Smooth muscle cell (in vitro differentiated cells): ENCODE measurements around the gene WFIKKN1. TPM values are rescaled to one million over a fixed set of nuclear protein-coding genes. Genes with fewer than 3 reads are reported as not detected.

Source experiments
- DNase-seq: peaks from one replicate; lab custom pipeline; 2025; ENCODE audit not compliant: unreplicated experiment; lab: John Stamatoyannopoulos, UW
- H2AFZ ChIP-seq: fragments of 200-600 bp; sonication (generic); 2 replicates; pipeline ENCODE4 v1.6.0; 2016; ENCODE audit warnings: antibody characterized with exemption, low read depth, mild to moderate bottlenecking
- H3F3A ChIP-seq: fragments of 200-600 bp; sonication (generic); 2 replicates; pipeline ENCODE4 v1.6.0; 2017; ENCODE audit warnings: antibody characterized with exemption, low read depth
- H3K27ac ChIP-seq: fragments of 200-600 bp; sonication (generic); 2 replicates; pipeline ENCODE4 v1.5.1; 2016; ENCODE audit warnings: low read depth, mild to moderate bottlenecking
- H3K27me3 ChIP-seq: fragments of 200-600 bp; sonication (generic); 2 replicates; pipeline ENCODE4 v1.6.1; 2016; ENCODE audit warnings: low read depth, mild to moderate bottlenecking
- H3K36me3 ChIP-seq: fragments of 200-600 bp; sonication (generic); 2 replicates; pipeline ENCODE4 v1.5.1; 2016; ENCODE audit warnings: low read depth
- H3K4me1 ChIP-seq: fragments of 200-600 bp; sonication (generic); 2 replicates; pipeline ENCODE4 v1.5.1; 2016; ENCODE audit warnings: low read depth
- H3K4me2 ChIP-seq: fragments of 200-600 bp; sonication (generic); 2 replicates; pipeline ENCODE4 v1.6.0; 2016; ENCODE audit warnings: mild to moderate bottlenecking
- H3K4me3 ChIP-seq: fragments of 200-600 bp; sonication (generic); 2 replicates; pipeline ENCODE4 v1.5.1; 2016; ENCODE audit warnings: mild to moderate bottlenecking
- H3K79me2 ChIP-seq: fragments of 200-600 bp; sonication (generic); 2 replicates; pipeline ENCODE4 v1.6.0; 2016; ENCODE audit warnings: low read depth, mild to moderate bottlenecking
- H3K9ac ChIP-seq: fragments of 200-600 bp; sonication (generic); 2 replicates; pipeline ENCODE4 v1.6.0; 2016; ENCODE audit warnings: low read depth
- H3K9me3 ChIP-seq: fragments of 200-600 bp; sonication (generic); replicated peaks from 2 replicates; pipeline ENCODE4 v1.5.1; 2016; ENCODE audit warnings: low read depth
- H4K20me1 ChIP-seq: fragments of 200-600 bp; sonication (generic); 2 replicates; pipeline ENCODE4 v1.6.0; 2016; ENCODE audit warnings: low read depth
- WGBS: methylation state at CpG from one replicate; pipeline ENCODE4 v1.1.7; 2016; ENCODE audit warnings: low lambda C conversion rate; 5-methylcytosine and 5-hydroxymethylcytosine counted together
- polyA plus RNA-seq: library from polyadenylated mRNA; unstranded; fragments of >200 nt; fragmentation: Nextera tagmentation; extraction: Ambion mirVana; gene quantifications from 2 replicates; pipeline ENCODE4 v1.2.1, GENCODE V29; 2016
- total RNA-seq: library from RNA; depleted of rRNA; stranded (reverse); fragments of >200 nt; gene quantifications from 2 replicates; pipeline ENCODE4 v1.2.3, GENCODE V29; 2014
- TF ChIP-seq, protein P1 (sequence below): fragments of 200-600 bp; sonication (generic); IDR thresholded peaks from 2 replicates; pipeline ENCODE4 v1.5.1; 2017; ENCODE audit warnings: borderline replicate concordance, mild to moderate bottlenecking, antibody characterized with exemption; ENCODE audit not compliant: insufficient read depth, poor library complexity, severe bottlenecking

WFIKKN1 gene
- total and polyA plus RNA-seq, 2 experiments from 2014 or later: 0.77 TPM; not detected in 1

DNA sequence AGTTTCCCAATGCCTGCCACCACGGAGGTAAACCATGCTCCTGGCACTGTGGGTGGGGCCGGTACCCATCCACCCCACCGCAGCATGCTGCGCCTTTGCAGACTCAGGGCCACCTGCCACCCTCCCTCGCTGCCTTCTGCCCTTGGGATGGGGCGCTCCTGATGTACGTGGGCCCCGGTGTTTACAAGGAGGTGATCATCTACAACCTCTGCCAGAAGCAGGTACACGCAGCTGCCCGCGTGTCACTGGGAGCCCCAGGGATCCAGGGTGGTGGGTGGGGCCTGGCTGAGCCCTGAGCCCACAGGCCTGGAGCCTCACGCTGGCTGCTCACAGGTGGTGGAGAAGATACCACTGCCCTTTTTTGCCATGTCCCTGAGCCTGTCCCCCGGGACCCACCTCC lies 35.8 kb downstream of the WFIKKN1 start:
- H3K36me3 ChIP-seq: no peaks in the 10 kb centered on the region
- 95% methylated on average over 12 of the region's 13 CpGs for WGBS
- H3K9me3 ChIP-seq: no peaks in the 10 kb centered on the region
- H2AFZ ChIP-seq: no peak overlapping the region
- DNase-seq: no peak
- no peak overlapping the region for H3K4me2 ChIP-seq
- no peaks in the 10 kb centered on the region for H3K27me3 ChIP-seq
- H4K20me1 ChIP-seq: peaks cover 18% of the 10 kb centered on the region
- H3K4me1 ChIP-seq: peaks cover 6% of the 10 kb centered on the region
- H3K27ac ChIP-seq: no peak overlapping the region
- H3K9ac ChIP-seq: no peak overlapping the region
- H3K79me2 ChIP-seq: peaks cover 22% of the 10 kb centered on the region
- TF ChIP-seq, protein P1, sequence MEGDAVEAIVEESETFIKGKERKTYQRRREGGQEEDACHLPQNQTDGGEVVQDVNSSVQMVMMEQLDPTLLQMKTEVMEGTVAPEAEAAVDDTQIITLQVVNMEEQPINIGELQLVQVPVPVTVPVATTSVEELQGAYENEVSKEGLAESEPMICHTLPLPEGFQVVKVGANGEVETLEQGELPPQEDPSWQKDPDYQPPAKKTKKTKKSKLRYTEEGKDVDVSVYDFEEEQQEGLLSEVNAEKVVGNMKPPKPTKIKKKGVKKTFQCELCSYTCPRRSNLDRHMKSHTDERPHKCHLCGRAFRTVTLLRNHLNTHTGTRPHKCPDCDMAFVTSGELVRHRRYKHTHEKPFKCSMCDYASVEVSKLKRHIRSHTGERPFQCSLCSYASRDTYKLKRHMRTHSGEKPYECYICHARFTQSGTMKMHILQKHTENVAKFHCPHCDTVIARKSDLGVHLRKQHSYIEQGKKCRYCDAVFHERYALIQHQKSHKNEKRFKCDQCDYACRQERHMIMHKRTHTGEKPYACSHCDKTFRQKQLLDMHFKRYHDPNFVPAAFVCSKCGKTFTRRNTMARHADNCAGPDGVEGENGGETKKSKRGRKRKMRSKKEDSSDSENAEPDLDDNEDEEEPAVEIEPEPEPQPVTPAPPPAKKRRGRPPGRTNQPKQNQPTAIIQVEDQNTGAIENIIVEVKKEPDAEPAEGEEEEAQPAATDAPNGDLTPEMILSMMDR: no peak
- no peak overlapping the region for H3K4me3 ChIP-seq
- no peaks in the 10 kb centered on the region for H3F3A ChIP-seq

DNA sequence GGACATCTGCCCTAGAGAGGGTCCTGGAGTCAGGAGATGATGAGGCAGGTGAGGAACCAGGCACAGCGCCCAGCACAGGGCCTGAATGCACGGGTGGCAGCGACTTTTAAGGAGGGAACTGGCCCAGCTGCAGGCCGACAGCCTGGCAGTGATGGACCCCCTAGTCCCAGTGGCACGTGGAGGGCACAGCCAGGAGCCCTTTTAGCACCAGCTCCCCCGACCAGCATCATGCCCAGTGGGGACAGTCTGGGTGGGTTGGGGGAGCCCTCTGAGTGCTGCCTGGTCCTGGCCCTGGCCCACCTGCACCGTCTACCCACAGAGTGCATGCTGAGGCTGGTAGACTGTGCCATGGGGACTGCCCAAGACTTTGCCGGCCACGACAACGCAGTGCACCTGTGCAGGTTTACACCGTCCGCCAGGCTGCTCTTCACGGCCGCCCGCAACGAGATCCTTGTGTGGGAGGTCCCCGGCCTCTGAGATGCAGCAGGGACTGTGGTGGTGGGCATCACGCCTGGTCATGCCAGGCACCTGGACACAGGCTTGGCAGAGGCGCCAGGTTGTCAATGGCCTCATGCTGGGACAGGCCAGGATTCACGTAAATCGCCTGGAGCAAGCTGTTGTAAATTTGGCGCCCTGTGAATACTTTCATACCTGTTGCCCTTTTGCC lies 36.5 kb downstream of the WFIKKN1 start:
- Histone ChIP-seq H3K9ac (no peak overlapping the region), H3K4me2 (peak overlapping the region; percentile 99), H3K27me3 (no peaks in the 10 kb centered on the region), H3K79me2 (peaks cover 22% of the 10 kb centered on the region), H3F3A (no peaks in the 10 kb centered on the region), H3K9me3 (no peaks in the 10 kb centered on the region), H3K27ac (no peak overlapping the region), H3K4me3 (no peak overlapping the region), H2AFZ (no peak overlapping the region), H4K20me1 (peaks cover 23% of the 10 kb centered on the region), H3K36me3 (no peaks in the 10 kb centered on the region), H3K4me1 (peaks cover 6% of the 10 kb centered on the region)
- no peak for DNase-seq
- TF ChIP-seq, protein P1: no peak
- 88% methylated on average over 22 of the region's 22 CpGs for WGBS

DNA sequence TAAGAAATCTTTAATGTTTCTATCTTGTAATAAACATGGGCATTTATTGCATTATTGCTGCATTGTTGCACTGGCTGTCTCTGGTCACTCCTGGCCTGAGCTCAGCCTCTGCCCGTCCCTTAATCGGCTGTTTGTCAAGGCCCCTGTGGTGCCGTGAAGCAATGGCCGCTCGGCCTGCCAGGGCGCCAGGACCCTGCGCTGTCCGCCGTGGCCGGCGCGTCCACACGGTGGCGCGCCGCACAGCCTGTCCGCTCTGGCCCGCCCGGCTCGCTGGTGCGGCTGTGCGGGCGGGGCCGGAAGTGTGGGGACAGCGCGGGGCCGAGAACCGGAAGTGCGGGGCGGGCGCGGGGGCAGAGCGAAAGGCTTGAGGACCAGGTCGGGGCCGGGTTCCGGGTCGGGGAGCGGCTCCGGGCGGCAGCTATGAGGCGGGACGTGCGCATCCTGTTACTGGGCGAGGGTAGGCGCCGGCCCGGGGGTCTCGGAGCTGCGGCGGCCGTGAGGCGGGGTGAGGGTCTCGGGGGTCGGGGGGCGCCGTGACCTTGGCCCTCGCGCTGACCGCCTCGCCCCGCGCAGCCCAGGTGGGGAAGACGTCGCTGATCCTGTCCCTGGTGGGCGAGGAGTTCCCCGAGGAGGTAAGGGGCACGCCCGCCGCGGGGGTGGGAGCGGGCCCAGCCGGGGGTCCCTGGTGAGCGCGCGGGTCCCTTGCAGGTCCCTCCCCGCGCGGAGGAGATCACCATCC lies 37.2 kb downstream of the WFIKKN1 start, which contains the start of gene RHOT2:
Gene RHOT2, plus strand, starts transcription at position 353 of the 739 bp plus-strand sequence. Its CDS starts 68 bp downstream, at position 421.
- Histone ChIP-seq H4K20me1 (peaks cover 27% of the 10 kb centered on the region), H3F3A (no peaks in the 10 kb centered on the region), H3K4me3 (peak within 1 kb of the TSS; percentile 96), H3K9me3 (no peaks in the 10 kb centered on the region), H3K4me2 (peak within 1 kb of the TSS; percentile 99), H3K79me2 (peaks cover 22% of the 10 kb centered on the region), H2AFZ (no peak within 1 kb of the TSS), H3K27ac (peak within 1 kb of the TSS; percentile 8), H3K9ac (peak within 1 kb of the TSS; percentile 97), H3K36me3 (no peaks in the 10 kb centered on the region), H3K27me3 (no peaks in the 10 kb centered on the region), H3K4me1 (peaks cover 6% of the 10 kb centered on the region)
- 3% methylated on average over 33 of the region's 78 CpGs for WGBS
- peak; percentile 64 for DNase-seq
- TF ChIP-seq, protein P1: peak; percentile 75
